Neural cell (in vitro differentiated cells): ENCODE data around the gene SRSF5. TPM values are rescaled to one million over a fixed set of nuclear protein-coding genes. Genes with fewer than 3 reads are reported as not detected.
A peak's percentile ranks its signal among the peaks of the same experiment; 100 is the strongest.

Experiments
- H2AFZ ChIP-seq: fragments of 200-600, 300-800 bp; sonication (generic), shearing (Covaris generic); 2 replicates; pipeline ENCODE4 v1.6.0; 2014; ENCODE audit warnings: low read depth, mild to moderate bottlenecking, antibody characterized with exemption, low read length, moderate library complexity
- H3F3A ChIP-seq: fragments of 200-600 bp; shearing (Covaris generic); 2 replicates; pipeline ENCODE4 v1.6.1; 2016; ENCODE audit warnings: mild to moderate bottlenecking, moderate library complexity, mixed read lengths, antibody characterized with exemption, low read length; ENCODE audit not compliant: insufficient read depth, poor library complexity, severe bottlenecking
- H3K27ac ChIP-seq: fragments of 200-600, 300-800 bp; sonication (generic), shearing (Covaris generic); 2 replicates; pipeline ENCODE4 v1.5.1; 2014; ENCODE audit warnings: mild to moderate bottlenecking, low read length, moderate library complexity
- H3K27me3 ChIP-seq: fragments of 300-800, 200-600 bp; sonication (generic), shearing (Covaris generic); 2 replicates; pipeline ENCODE4 v1.6.0; 2014; ENCODE audit warnings: mild to moderate bottlenecking, low read depth, low read length, moderate library complexity; ENCODE audit not compliant: insufficient read depth
- H3K36me3 ChIP-seq: fragments of 300-800, 200-600 bp; sonication (generic), shearing (Covaris generic); 2 replicates; pipeline ENCODE4 v1.5.1; 2014; ENCODE audit warnings: mild to moderate bottlenecking, antibody characterized with exemption, low read length, moderate library complexity; ENCODE audit not compliant: insufficient read depth
- H3K4me2 ChIP-seq: fragments of 300-800, 200-600 bp; sonication (generic), shearing (Covaris generic); 2 replicates; pipeline ENCODE4 v1.6.0; 2014; ENCODE audit warnings: mild to moderate bottlenecking, low read length
- H3K4me3 ChIP-seq: fragments of 300-800, 200-600 bp; sonication (generic), shearing (Covaris generic); 2 replicates; pipeline ENCODE4 v1.5.1; 2014; ENCODE audit warnings: mild to moderate bottlenecking, low read length, moderate library complexity
- H3K79me2 ChIP-seq: fragments of 200-600 bp; shearing (Covaris generic); replicated peaks from 2 replicates; pipeline ENCODE4 v1.6.0; 2014; ENCODE audit warnings: mild to moderate bottlenecking, low read length, moderate library complexity; ENCODE audit not compliant: insufficient read depth
- H3K9ac ChIP-seq: fragments of 300-800, 200-600 bp; sonication (generic), shearing (Covaris generic); 2 replicates; pipeline ENCODE4 v1.6.1; 2016; ENCODE audit warnings: mild to moderate bottlenecking, low read length, mixed read lengths
- H3K9me2 ChIP-seq: fragments of 200-600 bp; shearing (Covaris generic); 2 replicates; pipeline ENCODE4 v1.6.1; 2016; ENCODE audit warnings: mild to moderate bottlenecking, low read length, mixed read lengths; ENCODE audit not compliant: insufficient read depth
- H3K9me3 ChIP-seq: fragments of 200-600, 300-800 bp; sonication (generic), shearing (Covaris generic); 2 replicates; pipeline ENCODE4 v1.6.1; 2016; ENCODE audit warnings: mild to moderate bottlenecking, mixed run types, low read length, moderate library complexity, mixed read lengths
- H4K20me1 ChIP-seq: fragments of 200-600 bp; shearing (Covaris generic); 2 replicates; pipeline ENCODE4 v1.6.1; 2016; ENCODE audit warnings: mild to moderate bottlenecking, mixed run types; ENCODE audit not compliant: insufficient read depth
- CTCF ChIP-seq: fragments of 450-650 bp; IDR thresholded peaks from 2 replicates; pipeline ENCODE4 v1.5.1; 2014; ENCODE audit warnings: antibody characterized with exemption, mild to moderate bottlenecking, moderate library complexity; ENCODE audit not compliant: poor library complexity, severe bottlenecking
- EP300 ChIP-seq: fragments of 450-650 bp; conservative IDR thresholded peaks from 2 replicates; pipeline ENCODE4 v1.6.1; 2014; ENCODE audit warnings: antibody characterized with exemption, mild to moderate bottlenecking, moderate library complexity; ENCODE audit not compliant: poor library complexity, severe bottlenecking
- EZH2 ChIP-seq: fragments of 200-600, 300-800 bp; shearing (Covaris generic), sonication (generic); IDR thresholded peaks from 2 replicates; pipeline ENCODE4 v1.6.1; 2014; ENCODE audit warnings: antibody characterized with exemption, low read length, borderline replicate concordance, mild to moderate bottlenecking; ENCODE audit not compliant: insufficient read depth, poor library complexity, severe bottlenecking
- MXI1 ChIP-seq: fragments of 450-650 bp; conservative IDR thresholded peaks from 2 replicates; pipeline ENCODE4 v1.6.1; 2014; ENCODE audit warnings: antibody characterized with exemption, mild to moderate bottlenecking; ENCODE audit not compliant: poor library complexity, severe bottlenecking
- POLR2AphosphoS5 ChIP-seq: IDR thresholded peaks from 2 replicates; pipeline ENCODE4 v1.6.1; 2012
- RAD21 ChIP-seq: fragments of 450-650 bp; conservative IDR thresholded peaks from 2 replicates; pipeline ENCODE4 v1.6.1; 2014; ENCODE audit warnings: antibody characterized with exemption, mild to moderate bottlenecking, moderate library complexity
- SMC3 ChIP-seq: fragments of 450-650 bp; conservative IDR thresholded peaks from 2 replicates; pipeline ENCODE4 v1.6.1; 2014; ENCODE audit warnings: antibody characterized with exemption, mild to moderate bottlenecking, moderate library complexity; ENCODE audit not compliant: poor library complexity
- TAF1 ChIP-seq: IDR thresholded peaks from 2 replicates; pipeline ENCODE4 v1.6.1; 2012; ENCODE audit warnings: low read depth
- polyA plus RNA-seq: library from polyadenylated mRNA; depleted of rRNA; stranded (reverse); fragments of >200 nt; gene quantifications from 2 replicates; pipeline ENCODE4 v1.2.3, GENCODE V29; 2014
- TF ChIP-seq, protein P1 (sequence below): IDR thresholded peaks from 2 replicates; pipeline ENCODE4 v1.6.1; 2012; ENCODE audit warnings: borderline replicate concordance

SRSF5 gene
- polyA plus RNA-seq, 1 donor from 2014 or later = 1,017 TPM

DNA sequence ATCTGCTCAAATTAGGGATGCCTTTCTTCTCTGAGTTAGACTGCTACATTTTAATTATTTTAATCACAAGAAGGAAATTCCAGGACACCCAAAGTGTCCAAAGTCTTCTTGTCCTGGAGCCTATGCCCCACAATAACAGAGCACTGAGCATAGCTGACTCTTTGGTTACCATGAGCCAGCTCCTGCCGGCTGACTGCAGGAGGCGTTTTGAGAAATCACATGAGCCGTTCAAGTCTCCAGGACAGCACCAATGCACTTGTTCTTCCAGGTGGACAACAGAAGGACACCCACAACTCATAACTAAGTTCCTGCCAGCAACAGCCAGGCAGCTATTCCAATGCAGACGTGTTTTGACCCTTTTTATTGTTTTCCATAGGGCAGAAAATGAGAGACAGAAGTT lies 46.0 kb upstream of the SRSF5 start:
- no peak overlapping the region for H2AFZ ChIP-seq
- no peak overlapping the region for H3K4me2 ChIP-seq
- H3K4me3 ChIP-seq = no peak overlapping the region
- H4K20me1 ChIP-seq = no peaks in the 10 kb centered on the region
- no peaks in the 10 kb centered on the region for H3K36me3 ChIP-seq
- no peak overlapping the region for H3K27ac ChIP-seq
- H3K9me3 ChIP-seq = no peaks in the 10 kb centered on the region
- no peaks in the 10 kb centered on the region for H3K79me2 ChIP-seq
- H3F3A ChIP-seq = no peaks in the 10 kb centered on the region
- H3K9ac ChIP-seq = no peak overlapping the region
- no peaks in the 10 kb centered on the region for H3K27me3 ChIP-seq
- H3K9me2 ChIP-seq = no peaks in the 10 kb centered on the region
- TF ChIP-seq SMC3 = no peak
- TF ChIP-seq EP300 = no peak
- no peak for TF ChIP-seq POLR2AphosphoS5

DNA sequence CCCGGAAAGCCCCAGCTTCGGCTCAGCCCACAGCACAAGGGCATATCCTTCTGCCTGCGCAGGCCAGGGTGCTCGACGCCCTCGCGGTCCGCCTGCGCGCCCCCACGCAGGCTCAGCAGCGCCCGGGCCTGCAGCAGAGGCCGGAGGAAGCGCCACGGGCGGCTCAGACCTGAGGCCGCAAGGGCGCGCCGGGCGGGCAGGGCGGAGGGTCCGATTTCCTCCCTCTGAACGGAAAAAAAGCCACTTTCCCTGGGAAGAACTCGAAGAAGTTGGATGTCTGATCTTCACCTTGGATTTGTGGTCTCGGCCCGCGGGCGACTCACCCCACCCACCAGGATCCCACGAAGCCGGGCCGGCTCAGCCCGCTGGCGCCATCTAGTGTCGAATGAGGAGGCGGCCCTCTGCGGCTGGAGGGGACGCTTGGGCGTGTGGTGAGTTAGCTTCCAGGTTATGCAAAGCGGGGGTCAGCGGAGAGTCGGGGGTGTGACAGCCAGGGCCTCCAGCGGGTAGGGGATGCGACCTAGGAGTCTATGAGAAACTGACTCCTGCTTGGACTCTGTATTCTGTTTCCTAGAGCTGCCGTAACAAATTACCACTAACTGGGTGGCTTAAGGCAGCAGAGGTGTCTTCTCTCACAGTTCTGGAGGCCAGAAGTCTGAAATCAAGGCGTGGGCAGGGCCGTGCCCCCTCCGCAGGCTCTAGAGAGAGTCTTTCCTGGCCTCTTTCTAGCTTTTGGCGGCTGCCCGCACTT lies 40.0 kb upstream of the SRSF5 start:
- no peak overlapping the region for H3K4me2 ChIP-seq
- H2AFZ ChIP-seq = no peak overlapping the region
- H3K79me2 ChIP-seq = no peaks in the 10 kb centered on the region
- H3F3A ChIP-seq = no peaks in the 10 kb centered on the region
- H3K9me2 ChIP-seq = no peaks in the 10 kb centered on the region
- no peaks in the 10 kb centered on the region for H4K20me1 ChIP-seq
- TF ChIP-seq SMC3 = peak; percentile 95
- no peak for TF ChIP-seq MXI1
- TF ChIP-seq CTCF = peak; percentile 95
- TF ChIP-seq EP300 = no peak
- peak; percentile 97 for TF ChIP-seq RAD21
- TF ChIP-seq EZH2 = no peak
- no peaks in the 10 kb centered on the region for H3K36me3 ChIP-seq
- no peak overlapping the region for H3K4me3 ChIP-seq
- no peaks in the 10 kb centered on the region for H3K9me3 ChIP-seq
- no peak overlapping the region for H3K27ac ChIP-seq
- no peak overlapping the region for H3K9ac ChIP-seq
- no peaks in the 10 kb centered on the region for H3K27me3 ChIP-seq

DNA sequence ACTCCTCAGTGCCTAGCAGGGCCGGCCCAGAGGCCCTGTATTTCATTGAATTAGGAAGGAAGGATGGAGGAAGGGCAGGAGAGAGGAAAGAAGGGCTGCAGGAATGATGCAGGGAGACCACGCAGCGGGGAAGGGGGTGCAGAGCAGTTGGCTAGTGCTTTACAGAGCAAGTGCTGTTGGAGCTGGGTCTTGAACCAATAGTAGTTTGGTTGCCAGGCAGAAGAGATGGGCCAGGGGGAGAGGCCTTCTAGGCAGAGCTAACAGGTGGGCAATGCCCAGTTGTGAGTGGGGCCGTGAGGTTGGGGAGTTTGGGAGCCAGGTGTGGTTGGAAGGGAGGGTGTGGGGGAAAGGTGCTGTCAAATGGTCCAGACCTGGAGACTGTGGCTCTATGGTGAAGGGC lies 39.1 kb upstream of the SRSF5 start:
- H3K79me2 ChIP-seq = no peaks in the 10 kb centered on the region
- H4K20me1 ChIP-seq = no peaks in the 10 kb centered on the region
- H3K9me2 ChIP-seq = no peaks in the 10 kb centered on the region
- no peak overlapping the region for H3K27ac ChIP-seq
- H3K9ac ChIP-seq = no peak overlapping the region
- H3K9me3 ChIP-seq = no peaks in the 10 kb centered on the region
- no peaks in the 10 kb centered on the region for H3K36me3 ChIP-seq
- no peaks in the 10 kb centered on the region for H3K27me3 ChIP-seq
- no peak overlapping the region for H3K4me2 ChIP-seq
- H2AFZ ChIP-seq = no peak overlapping the region
- no peaks in the 10 kb centered on the region for H3F3A ChIP-seq
- no peak for TF ChIP-seq RAD21
- TF ChIP-seq EP300 = no peak
- TF ChIP-seq, protein P1, sequence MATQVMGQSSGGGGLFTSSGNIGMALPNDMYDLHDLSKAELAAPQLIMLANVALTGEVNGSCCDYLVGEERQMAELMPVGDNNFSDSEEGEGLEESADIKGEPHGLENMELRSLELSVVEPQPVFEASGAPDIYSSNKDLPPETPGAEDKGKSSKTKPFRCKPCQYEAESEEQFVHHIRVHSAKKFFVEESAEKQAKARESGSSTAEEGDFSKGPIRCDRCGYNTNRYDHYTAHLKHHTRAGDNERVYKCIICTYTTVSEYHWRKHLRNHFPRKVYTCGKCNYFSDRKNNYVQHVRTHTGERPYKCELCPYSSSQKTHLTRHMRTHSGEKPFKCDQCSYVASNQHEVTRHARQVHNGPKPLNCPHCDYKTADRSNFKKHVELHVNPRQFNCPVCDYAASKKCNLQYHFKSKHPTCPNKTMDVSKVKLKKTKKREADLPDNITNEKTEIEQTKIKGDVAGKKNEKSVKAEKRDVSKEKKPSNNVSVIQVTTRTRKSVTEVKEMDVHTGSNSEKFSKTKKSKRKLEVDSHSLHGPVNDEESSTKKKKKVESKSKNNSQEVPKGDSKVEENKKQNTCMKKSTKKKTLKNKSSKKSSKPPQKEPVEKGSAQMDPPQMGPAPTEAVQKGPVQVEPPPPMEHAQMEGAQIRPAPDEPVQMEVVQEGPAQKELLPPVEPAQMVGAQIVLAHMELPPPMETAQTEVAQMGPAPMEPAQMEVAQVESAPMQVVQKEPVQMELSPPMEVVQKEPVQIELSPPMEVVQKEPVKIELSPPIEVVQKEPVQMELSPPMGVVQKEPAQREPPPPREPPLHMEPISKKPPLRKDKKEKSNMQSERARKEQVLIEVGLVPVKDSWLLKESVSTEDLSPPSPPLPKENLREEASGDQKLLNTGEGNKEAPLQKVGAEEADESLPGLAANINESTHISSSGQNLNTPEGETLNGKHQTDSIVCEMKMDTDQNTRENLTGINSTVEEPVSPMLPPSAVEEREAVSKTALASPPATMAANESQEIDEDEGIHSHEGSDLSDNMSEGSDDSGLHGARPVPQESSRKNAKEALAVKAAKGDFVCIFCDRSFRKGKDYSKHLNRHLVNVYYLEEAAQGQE = no peak
- TF ChIP-seq TAF1 = no peak
- TF ChIP-seq EZH2 = no peak
- TF ChIP-seq SMC3 = no peak
- no peak for TF ChIP-seq MXI1
- no peak for TF ChIP-seq POLR2AphosphoS5
- no peak for TF ChIP-seq CTCF
- no peak overlapping the region for H3K4me3 ChIP-seq
